Smooth muscle cell of the brain vasculature (primary cell): Measurements from ENCODE around the gene EVL.

Experiments used
- DNase-seq: peaks from one replicate; pipeline ENCODE4 v3.0.0-alpha.2; 2012; ENCODE audit warnings: low read depth, low spot score

EVL gene

DNA sequence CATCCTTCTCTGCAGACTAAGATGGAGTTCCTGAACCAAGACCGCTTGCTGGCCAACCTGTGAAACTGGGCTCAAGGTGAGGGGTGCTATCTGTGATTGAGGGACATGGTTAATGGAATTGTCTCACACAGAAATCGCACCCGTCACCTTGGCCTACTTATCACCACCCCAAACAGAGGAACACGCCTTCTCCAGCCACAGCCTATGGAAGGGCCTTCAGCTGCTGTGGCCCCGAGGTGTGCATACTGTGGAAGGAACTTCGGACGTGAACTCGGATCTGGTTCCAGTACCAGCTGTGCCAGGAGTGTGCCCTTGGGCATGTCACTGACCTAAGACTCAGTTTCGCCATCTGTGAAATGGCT lies 44.4 kb downstream of the EVL start:
- DNase-seq: no peak

DNA sequence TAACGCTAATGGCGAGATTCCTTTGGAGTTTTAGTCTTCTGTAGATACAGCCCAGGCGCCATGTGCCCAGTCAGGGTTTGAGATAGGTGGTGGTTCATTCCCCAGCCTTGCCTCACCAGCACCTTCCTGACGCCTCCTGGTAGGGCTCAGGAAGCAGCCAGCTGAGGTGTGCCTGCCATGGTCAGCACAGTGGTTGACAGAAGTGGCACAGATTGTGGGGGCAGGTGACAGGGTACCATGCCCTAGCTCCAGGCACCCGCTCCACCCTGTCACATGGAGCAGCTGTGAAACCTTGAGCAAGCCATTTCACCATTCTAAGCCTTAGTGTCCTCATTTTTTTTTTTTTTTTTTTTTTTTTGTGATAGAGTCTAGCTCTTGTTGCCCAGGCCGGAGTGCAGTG lies 45.6 kb downstream of the EVL start:
- DNase-seq: no peak

DNA sequence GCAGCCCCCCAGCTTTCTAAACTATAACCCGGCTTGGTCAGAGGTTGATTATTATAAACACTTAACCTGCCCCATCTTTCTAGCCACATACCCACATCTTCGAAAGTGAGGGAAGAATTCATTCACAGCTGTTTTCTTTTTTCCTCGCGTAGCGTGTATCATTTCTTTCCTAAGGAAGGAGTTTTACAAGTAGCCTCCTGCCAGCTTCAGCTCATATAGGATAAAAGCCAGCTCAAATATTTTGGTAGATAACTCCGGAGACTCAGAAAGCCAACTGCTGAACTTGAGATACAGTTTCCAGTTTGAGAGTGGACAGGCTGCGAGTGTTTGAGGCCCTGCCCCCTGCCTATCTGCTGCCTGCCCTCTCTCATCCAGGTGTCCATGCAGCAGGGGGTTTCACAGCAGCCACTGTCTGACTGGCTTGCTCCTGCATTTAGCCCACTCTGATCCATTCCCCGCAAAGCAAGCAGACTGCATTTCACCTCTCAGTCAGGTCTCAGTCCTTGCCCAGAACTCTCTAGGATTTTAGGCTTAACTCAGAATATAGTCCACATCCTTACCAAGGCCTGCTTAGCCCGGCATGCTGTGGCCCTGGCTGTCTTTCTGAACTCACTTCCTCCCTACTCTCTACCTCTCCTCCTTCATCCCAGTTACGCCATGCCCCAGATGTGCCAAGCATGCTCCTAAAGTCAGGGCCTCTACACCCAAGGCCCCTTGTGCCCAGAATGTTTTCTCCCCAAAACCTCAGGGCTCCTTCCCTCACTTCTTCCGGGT lies 46.9 kb downstream of the EVL start:
- no peak for DNase-seq

DNA sequence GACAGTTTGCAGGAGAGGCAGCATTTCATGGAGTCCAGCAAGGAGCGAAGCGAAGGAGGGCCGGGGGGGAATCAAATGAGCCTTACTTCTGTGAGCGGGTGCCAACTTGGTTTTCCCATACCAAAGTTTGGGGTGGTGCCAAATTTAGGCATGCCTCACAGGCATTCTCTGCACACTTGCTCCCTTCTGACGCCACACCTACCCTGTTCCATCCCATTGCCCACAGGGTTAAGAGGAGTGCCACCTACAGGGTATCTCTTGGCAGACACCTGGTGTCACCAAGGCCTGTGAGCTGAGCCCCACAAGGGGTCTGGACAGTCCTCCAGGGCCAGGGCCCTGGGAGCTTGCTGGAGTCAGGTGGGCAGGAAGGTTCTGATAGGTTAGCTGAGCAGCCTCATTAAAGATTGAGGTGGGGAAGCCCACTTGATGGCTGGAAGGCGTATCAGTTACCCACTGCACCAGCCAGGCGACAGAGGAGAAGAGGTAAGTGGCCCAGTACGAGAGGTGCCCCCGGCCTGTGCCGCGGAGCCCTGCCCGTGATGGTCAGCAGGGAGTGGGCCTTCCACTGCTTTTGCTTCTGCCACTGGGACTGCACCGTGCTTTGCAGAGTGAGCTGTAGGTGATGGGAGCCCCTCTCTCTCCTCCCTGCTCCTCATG lies 49.0 kb downstream of the EVL start:
- no peak for DNase-seq

DNA sequence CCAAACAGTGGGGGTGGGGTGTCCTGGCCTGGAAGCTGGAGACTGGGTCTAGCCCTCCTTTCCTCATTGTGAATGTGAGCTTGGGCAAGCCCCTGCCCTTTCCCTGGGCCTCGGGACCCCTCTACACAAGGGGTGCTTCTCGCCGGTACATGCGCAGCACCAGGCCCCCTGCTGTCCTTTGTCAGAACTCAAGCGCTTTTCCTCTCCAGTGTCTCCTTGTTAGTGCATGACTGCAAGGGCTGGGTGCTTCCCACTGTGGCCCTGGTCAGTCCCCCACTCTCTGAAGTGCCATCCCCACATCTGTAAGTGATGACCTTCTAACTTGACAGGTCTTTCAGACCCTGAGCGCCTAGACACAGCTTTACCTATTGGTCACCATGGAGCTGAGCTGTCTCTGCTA lies 50.0 kb downstream of the EVL start:
- no peak for DNase-seq

DNA sequence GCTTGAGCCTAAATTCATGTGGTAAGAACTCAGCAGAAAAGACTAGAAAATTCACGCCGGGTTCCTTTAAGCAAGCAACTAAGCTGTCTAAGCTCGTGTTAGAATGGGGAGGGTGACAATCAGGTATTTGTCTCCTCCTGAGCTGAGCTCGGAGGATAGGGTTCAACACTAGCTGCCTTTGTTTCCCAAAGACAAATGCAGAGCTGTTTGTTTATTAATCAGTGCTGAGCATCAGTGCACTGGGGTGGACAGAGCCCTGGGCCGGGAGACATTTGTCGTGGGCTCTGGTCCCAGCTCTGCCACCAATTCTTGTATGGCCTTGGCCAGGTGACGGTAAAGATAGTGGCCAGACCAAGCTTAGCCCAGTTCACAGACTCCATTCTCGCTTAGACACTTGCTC lies 50.5 kb downstream of the EVL start:
- no peak for DNase-seq

DNA sequence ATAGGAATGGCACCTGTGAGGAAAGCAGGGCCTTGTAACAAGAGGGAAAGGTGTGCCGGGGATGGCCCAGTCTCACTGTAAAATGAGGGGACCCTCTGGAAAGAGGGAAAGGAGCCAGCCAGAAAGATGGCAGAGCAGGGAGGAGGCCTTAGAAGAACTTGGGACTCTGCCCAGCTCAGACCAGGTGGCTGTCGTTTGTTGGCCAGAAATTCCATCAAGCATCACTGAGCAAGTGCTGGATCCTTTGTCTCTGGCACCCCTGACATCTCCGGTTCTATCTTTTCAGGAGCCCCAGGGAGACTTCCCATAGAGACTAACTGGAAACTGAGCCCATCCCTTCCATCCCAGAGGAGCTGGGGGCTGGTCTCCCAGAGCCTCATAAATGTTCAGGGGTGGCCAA lies 50.9 kb downstream of the EVL start:
- DNase-seq: no peak

DNA sequence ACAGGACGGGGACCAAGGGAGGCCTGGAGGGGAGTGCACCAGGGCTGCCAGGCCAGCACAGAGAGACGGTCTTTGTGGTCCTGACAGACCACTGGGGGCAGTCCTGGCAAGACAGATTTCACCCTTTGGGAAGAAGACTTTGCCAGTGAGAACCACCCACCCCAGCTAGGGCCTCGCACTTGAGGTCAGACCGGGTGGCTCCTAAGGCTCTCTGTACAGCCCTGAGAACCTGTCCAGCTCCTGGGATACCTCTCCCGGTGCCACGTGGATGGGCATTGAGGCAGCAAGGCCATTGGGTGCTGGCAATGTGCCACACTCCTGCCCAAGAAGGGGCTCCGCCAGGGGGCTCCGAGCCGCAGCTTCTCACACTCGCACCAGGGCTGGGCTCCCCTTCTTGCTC lies 51.8 kb downstream of the EVL start:
- no peak for DNase-seq

DNA sequence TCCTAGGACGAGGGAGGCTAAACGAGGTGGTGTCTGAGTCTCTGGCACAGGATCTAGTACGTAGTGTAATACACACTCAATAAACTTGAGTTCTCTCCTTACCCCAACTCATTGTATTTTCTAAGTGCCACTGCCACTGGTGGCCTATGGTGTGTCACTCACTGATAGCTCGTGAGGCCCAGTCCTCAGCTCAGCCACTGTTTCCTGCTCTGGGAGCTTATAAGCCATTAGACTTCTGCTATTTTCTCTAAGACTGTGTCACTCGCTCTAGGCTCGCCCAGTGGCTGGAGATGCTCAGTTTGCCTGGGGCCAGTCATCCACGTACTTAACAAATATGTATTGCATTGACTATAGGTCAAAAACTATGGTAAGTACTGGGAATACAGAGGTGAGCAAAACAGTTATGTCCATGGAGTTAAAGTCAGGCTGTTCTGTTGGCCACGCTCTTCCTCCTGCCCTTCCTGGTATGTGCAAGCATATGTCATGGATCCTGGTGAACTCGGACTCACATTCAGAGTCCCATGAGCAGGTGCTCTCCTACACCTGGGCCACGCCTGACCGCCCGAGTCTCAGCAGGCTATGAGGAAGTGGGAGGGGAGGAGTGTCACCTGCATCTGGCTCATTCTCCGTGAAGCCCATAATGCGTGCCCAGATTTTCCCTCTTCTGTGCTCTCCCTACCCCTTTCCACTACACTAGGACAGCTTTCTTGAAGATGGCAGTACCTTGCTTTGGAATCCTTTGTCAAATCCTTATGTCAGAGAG lies 52.6 kb downstream of the EVL start:
- no peak for DNase-seq

DNA sequence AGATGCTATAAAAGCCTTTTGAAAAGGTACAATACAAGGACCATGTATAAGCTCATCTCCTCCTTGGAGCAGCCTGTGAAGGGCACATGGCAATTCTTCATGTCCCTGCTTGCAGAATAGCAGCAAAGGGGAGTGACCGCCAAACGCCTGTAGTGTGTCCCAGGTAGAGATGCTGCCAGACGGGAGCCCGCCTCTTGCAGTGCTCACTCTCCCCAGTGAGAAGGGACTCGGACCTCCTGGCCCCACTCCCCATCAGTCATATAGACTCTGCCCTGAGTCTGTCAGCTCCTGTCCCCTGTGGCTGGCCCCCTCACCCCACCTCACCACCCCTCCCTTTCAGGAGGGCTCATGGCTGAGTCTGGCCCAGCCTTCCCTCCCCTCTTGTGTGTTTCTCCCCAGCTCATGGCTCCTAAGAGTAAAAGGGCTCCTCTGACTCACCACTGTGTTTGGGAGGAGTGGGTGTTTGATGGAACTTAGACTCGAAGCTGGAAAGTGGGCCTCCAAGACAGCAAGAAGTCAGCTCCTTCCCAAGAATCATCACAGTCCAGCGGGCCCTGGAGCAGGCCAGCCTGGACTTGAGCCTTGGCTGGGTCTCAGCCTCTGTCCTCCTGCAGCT lies 53.3 kb downstream of the EVL start:
- DNase-seq: no peak

DNA sequence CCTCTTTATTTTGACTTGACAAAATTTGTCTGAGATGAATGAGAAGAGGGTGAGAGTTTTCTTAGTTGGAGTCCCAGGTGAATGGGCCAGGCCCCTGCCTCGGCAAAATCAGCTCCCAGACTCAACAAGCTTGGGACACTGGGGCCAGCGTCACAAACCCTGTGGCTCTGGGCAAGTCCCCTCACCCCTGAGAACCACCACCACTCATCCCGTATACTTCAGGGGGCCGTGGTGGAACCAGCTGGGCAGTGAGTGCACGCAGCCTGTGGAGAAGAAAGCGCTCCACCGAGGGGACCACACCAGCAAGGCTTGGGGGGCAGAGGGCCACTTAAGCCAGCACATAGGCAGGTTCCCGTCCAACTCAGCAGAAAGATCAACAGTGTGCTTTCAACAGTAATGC lies 54.0 kb downstream of the EVL start:
- no peak for DNase-seq

DNA sequence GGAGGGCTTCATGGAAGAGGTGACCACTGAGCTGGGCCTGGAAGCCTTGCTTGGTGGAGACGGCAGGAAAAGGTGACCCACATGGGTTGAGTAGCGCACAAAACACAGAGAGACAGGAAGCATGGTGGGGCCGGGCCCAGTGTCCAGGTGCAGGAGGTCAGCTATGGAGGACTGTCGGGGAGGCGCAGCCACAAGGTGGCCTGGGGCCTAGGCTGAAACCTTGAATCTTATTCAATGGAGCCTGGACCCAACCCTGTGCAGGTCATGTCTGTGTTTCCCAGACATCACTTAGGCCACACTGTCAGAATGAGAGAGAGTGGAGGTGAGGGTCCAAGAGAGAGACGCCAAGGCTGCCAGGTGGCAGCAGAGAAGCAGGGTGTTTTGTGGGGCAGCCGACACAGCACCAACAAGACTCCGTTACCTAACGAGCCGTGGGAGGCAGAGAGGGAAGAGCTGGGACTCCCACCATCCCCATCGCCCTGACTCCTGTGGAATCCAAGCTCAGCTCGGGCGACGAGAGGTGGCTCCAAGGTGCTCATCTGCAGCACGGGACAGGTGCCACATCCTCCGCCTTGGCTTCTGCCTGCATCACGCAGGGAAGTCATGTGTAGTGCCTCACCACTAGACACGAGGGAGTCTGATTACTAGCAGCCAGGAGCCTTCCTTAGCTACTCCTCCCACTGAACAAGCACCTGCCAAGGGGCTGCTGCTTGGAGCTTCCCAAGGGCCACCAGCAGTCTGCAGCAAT lies 55.5 kb downstream of the EVL start:
- no peak for DNase-seq

DNA sequence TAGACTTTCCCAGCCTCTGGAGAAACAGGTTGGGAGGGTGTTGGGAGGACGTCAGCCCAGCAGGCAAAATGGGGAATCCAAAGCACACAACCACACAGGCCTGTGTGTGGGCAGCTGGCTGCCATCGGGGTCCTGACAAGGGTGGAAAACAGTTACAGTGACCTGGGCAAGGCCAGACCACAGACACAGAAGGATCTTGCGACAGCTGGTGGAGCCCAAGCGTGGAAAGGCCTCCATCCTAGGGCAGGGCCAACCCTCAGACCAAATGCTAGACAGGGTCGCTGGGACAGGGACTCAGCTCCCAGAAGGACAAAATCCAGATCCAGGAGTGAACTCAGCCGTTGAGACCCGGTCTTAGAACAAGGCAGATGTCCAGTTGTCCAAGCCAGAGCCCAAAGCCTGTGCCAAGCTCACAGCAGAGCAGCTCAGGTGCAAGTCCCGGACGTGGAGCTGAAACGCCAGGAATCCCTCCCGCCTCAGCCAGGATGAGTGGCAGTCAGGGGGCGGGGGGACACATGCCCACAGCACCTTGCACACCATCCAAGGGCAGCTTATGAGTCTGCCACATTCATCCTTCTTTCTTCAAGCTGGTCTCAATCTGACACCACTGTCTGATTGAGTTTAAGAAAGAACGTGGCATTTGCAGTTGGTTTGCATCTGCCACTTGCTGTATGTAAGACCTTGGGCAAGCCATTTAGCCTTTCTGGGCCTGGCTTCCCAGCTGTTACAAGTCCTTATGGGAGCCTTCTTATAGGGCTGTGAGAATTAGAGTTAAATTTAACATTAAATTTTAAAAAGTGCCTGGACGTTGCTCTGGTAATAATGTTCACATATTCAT lies 56.6 kb downstream of the EVL start:
- no peak for DNase-seq

DNA sequence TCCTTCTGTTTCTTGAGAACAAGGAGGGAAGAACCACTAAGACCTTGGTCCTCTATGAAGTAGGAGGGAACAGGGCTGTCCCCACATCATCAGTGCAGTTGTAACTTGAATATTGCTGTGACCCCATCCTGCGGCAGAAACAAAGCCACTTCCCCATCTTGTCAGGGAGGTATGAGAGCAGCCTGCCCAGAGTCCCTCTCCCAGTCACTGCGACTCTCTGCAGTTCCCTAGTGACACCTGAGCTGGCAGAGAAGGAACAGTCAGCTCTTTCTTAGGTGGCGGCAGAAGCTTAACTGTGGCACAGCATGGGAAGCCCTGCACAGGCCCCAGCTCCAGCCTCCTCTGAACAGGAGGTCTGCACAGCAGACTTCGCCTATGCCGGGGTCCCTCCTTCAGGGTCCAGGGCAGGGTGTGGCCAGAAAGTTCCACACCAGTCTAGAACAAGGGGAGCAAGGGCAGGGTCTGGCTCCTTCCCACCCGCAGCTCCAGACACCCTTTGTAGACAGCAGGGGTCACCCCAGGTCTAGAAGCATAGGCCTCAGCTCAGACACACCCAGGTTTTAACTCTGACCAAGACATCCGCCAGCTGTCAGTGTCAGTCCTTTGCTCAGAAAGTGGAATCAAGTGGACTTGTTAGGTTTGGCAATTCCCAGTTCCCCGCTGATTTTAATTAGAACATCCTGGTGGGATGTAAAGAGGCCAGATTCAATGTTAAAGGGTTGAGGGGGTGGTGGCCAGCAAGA lies 57.4 kb downstream of the EVL start:
- DNase-seq: no peak

DNA sequence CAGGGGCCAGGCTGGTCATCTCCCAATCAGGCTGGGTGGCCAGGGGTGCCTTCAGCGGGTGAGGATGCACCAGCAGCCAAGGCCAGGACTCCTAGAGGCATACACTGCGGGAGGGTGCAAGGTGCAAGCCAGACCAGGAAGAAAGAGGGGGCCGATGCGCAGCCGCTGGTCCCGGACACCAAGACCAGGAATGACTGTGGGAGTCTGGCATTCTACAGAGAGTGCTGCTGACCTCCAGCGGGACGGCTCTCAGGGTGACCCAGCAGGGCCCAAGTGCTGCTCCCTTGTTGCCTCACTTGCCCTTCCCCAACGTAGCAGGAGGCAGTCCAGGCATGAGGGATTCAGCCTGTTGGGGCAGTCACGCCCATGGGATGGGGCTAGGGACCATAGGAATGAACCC lies 58.4 kb downstream of the EVL start:
- DNase-seq: no peak

DNA sequence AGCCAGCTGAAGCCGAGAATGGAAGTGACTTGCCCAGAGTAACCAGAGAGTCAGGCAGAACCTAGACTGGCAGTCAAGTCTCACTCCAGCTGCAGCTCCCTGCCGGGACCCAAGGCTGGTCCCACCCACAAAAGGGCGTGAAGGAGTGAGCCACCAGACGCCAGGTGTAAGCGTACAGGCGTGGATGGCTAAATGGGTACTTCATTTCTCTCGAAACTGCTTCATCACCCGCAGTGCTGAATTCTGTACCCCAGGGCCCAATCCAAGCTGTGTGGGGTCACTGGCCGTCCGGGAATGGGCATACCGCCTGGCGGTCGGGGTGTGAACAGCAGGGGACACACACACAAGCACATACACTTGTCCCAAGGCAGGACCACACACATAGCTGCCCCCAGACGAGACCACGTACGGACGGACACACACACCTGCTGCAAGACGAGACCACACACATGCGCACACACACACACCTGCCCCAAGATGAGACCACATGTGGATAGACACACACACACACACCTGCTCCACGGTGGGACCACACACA lies 59.4 kb downstream of the EVL start:
- DNase-seq: no peak

DNA sequence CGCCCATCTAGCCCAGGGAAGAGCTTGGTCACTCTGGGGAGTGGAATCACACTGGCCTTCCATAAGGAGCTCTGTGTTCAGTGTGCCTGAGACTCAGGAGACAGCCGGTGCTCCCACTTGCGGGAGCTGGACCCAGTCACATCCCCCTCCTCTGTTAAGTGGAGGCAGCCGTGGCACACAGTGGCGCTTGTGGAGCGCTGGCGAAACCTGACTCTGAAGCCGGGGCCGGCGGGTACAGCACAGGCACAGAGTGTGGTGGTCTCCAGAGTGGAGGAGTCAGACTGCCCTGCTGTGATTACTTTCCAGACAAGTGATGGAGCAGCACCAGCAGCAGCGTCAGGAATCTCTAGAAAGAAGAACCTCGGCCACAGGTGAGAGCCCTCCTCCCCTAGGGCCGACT lies 61.2 kb downstream of the EVL start:
- DNase-seq: no peak

DNA sequence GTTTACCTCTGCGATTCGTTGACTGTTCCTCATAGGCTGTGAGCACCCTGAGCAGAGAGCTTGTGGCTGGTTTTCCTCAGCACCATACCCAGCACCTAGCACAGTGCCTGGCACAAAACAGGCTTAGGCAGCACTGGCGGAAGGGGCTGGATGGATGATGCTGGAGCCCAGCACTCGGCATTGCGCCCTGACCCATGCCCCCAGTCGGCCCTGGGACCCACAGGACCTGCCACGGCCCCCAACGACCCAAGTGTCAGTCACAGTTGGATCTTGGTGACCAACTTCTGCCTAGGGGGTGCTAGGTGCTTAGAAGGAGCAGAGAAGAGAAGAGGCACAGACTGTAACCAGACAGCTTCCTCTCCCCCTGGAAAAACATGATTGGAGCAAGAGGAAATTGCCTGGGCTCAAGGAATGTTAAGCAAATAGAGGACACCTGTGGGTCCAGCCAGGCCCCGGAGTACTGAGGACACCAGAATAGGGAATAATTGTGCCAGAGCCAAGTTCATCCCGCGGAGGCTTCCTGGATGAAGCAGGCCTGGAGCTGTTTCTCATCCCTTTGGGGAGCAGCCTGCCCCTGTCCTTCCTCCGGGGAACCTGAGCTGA lies 62.7 kb downstream of the EVL start:
- no peak for DNase-seq

DNA sequence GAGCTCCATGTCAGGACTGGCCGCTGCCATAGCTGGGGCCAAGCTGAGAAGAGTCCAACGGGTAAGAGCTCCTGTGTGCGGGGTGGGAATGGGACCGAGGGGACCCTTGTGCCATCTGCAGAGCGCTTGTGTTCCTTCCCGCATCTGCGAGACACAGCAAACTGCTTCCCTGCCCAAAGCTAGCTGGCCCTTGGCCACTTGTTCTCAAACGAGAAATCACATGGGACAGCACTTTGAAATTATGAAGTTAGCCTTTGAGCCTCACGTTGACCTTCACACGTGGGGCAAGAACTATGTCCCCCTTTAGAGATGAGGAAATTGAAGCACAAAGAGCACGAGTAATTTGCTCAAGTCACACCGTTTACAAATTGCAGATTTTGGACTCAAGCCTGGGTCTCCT lies 63.5 kb downstream of the EVL start:
- no peak for DNase-seq
